HK-2 (cell line): Measurements from ENCODE around the gene NOP56.
A peak's percentile ranks its signal among the peaks of the same experiment; 100 is the strongest.

Source experiments
- DNase-seq: peaks from one replicate; pipeline ENCODE4 v3.0.0-alpha.2; 2018; ENCODE audit not compliant: unreplicated experiment

The NOP56 gene

GRCh38 chr20:2651772-2652723 lies at the start of gene NOP56:
TSS of gene NOP56 (plus strand) at chr20:2652632. CDS start at chr20:2652661, 29 bp downstream.
- DNase-seq: peak; percentile 98

GRCh38 chr20:2602746-2603145 lies 49.7 kb upstream of the NOP56 start:
- no peak for DNase-seq

- DNase-seq: no peak
These were observed 48.5 kb upstream of the NOP56 start for GRCh38 chr20:2603816-2604505.

GRCh38 chr20:2604506-2604835 lies 48.0 kb upstream of the NOP56 start:
- no peak for DNase-seq

GRCh38 chr20:2606507-2607006 lies 45.9 kb upstream of the NOP56 start:
- no peak for DNase-seq

GRCh38 chr20:2610326-2610725 lies 42.1 kb upstream of the NOP56 start:
- DNase-seq: no peak

- no peak for DNase-seq
These were observed 41.3 kb upstream of the NOP56 start for GRCh38 chr20:2610941-2611720.

GRCh38 chr20:2612073-2612472 lies 40.4 kb upstream of the NOP56 start:
- no peak for DNase-seq

GRCh38 chr20:2616634-2617033 lies 35.8 kb upstream of the NOP56 start:
- no peak for DNase-seq

- no peak for DNase-seq
These were observed 35.2 kb upstream of the NOP56 start for GRCh38 chr20:2617099-2617714.

GRCh38 chr20:2618815-2619214 lies 33.6 kb upstream of the NOP56 start:
- no peak for DNase-seq

GRCh38 chr20:2619337-2619736 lies 33.1 kb upstream of the NOP56 start:
- DNase-seq: no peak

- no peak for DNase-seq
These were observed 32.4 kb upstream of the NOP56 start for GRCh38 chr20:2619961-2620595.

GRCh38 chr20:2624190-2624589 lies 28.2 kb upstream of the NOP56 start:
- DNase-seq: no peak

- no peak for DNase-seq
These were observed 27.4 kb upstream of the NOP56 start for GRCh38 chr20:2625062-2625461.

- DNase-seq: peak; percentile 45
These were observed 25.4 kb upstream of the NOP56 start for GRCh38 chr20:2626853-2627541.

GRCh38 chr20:2631228-2631627 lies 21.2 kb upstream of the NOP56 start:
- DNase-seq: no peak

GRCh38 chr20:2633381-2633780 lies 19.1 kb upstream of the NOP56 start:
- DNase-seq: no peak

- no peak for DNase-seq
These were observed 15.2 kb upstream of the NOP56 start for GRCh38 chr20:2637246-2637645.

- DNase-seq: no peak
These were observed 12.2 kb upstream of the NOP56 start for GRCh38 chr20:2640260-2640659.

- DNase-seq: no peak
These were observed 11.5 kb upstream of the NOP56 start for GRCh38 chr20:2640899-2641298.
